NCI-H1436 treated with DMSO at 0.1 percent for 48 hours (cell line): ENCODE measurements around the gene UGT1A4.

Experiments
- DNase-seq: peaks from one replicate; lab custom pipeline; 2025; lab: John Stamatoyannopoulos, UW

The UGT1A4 gene

GRCh38 chr2:233811732-233812131 is 93.2 kb downstream of the UGT1A4 start:
- no peak for DNase-seq

GRCh38 chr2:233813236-233814055 is 94.9 kb downstream of the UGT1A4 start:
- no peak for DNase-seq

GRCh38 chr2:233814056-233814835 is 95.7 kb downstream of the UGT1A4 start:
- DNase-seq = no peak

GRCh38 chr2:233815861-233816260 is 97.3 kb downstream of the UGT1A4 start:
- no peak for DNase-seq

- no peak for DNase-seq
These were observed 97.8 kb downstream of the UGT1A4 start for GRCh38 chr2:233816334-233816733.

GRCh38 chr2:233816771-233817170 is 98.2 kb downstream of the UGT1A4 start:
- DNase-seq = no peak

GRCh38 chr2:233817361-233817911 is 98.9 kb downstream of the UGT1A4 start:
- DNase-seq = no peak

- DNase-seq = no peak
These were observed 99.6 kb downstream of the UGT1A4 start for GRCh38 chr2:233817995-233818638.

GRCh38 chr2:233818639-233819621 is 100.4 kb downstream of the UGT1A4 start:
- DNase-seq = no peak

GRCh38 chr2:233819884-233820773 is 101.6 kb downstream of the UGT1A4 start:
- no peak for DNase-seq

GRCh38 chr2:233820774-233821105 is 102.2 kb downstream of the UGT1A4 start:
- no peak for DNase-seq

- DNase-seq = no peak
These were observed 102.7 kb downstream of the UGT1A4 start for GRCh38 chr2:233821196-233821595.

- DNase-seq = no peak
These were observed 103.2 kb downstream of the UGT1A4 start for GRCh38 chr2:233821709-233822100.

GRCh38 chr2:233822101-233822771 is 103.7 kb downstream of the UGT1A4 start:
- DNase-seq = no peak
